ENCODE data around the gene TMEM163.
"Not testable (repeated sequence)": the region's sequence is repeated elsewhere in the genome, so short reads cannot be mapped to it uniquely, and the experiment has no call there.

Gene TMEM163

DNA sequence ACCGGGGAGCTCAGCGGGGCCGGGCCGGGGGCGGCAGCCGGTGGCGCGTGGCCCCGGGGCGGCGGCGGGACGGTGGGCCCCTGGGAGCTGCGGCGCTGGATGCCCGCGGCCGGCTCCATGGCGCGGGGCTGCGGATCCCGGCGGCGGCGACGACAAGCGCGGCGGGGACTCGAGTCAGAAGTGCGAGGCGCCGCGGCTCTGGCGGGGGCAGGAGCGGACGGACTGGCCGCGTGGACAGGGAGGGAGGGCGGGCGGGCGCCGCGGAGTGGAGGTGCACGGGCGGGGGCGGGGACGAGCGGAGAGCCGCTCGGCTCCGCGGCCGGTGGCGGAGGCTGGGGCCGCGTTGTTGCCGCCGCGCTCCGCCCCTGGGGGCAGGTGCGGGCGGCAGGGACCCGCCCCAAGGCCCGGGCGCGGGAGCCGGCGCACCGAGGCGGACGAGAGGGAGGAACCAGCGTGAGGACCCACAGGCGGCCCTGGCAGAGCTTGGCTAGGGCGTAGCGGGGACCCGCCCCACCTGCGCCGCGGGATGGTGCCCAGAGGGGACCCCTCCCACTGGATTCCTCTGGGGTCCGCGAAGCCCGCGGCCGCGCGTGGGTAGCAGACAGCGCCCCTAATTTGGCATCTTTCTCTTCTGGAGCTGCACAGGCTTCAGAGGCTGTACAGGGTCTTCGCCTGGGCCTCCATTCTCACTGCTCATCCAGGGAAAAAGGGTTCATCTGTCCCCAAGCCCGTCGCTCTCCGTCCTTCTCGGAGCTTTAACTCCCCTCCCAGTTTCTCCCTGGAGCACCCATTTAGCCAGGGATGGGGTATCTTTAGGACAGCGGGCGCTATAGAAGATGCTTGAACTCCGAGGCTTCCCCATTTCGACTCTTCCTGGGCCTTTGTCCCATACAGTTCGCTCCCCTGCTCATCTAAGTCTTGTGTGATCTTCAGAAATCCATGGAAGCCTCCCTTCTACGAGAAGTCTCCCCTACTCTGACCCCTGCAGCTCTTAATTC, at the start of gene TMEM163:
TMEM163 (minus strand) TSS at position 184 of the 998 bp plus-strand sequence.
- DNase-seq = no peak

DNA sequence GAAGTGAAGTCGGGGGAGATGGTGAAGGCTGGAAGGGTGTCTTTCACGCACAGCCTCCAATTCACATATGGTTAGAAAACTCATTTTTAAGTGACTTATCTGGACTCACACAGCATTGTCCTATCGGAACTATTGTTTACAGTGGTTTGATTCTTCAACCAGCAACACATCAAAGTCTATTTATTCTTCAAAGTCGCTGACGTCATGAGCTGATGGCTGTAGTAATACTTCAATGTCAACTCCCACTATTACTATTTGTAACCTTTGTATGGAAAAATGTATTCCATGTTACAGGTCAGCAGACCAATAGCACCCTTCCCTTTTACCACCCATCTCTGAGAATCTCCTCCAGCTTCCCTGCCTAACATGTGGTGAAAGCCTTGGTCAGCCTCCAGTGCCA, 47.8 kb upstream of the TMEM163 start:
- no peak for DNase-seq

DNA sequence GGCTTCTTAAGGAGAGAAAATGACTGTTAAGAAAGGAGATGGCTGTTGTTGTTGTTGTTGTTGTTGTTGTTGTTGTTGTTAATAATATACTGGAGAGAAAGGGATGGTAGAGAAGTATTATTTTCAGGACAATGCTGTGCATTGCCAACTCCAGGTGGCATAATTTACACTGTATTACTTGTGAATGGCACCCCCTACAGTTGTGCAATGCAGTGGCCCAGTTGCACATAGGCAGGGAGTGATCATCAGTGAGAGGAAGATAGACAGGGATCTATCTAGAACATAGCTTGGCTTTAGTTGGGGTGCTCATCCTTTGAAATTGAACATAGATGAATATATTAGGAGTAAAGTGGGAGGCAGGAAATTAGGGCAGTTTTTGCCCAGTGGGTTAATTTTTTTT, 47.2 kb upstream of the TMEM163 start:
- no peak for DNase-seq

DNA sequence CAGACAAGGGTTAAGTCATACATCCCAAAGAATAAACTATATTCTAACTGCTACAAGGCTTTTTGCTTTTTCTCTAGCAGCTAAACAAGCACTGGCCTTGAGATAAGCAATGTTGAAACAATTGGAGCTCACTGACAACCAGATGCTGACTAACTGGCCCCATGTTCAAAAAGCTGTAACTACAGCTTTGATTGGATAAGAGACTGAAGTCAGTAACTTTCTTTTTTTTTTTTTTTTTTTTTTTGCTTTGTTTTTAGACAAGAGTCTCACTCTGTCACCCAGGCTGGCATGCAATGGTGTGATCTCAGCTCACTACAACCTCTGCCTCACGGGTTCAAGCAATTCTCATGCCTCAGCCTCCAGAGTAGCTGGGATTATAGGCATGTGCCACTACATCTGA, 45.4 kb upstream of the TMEM163 start:
- no peak for DNase-seq

DNA sequence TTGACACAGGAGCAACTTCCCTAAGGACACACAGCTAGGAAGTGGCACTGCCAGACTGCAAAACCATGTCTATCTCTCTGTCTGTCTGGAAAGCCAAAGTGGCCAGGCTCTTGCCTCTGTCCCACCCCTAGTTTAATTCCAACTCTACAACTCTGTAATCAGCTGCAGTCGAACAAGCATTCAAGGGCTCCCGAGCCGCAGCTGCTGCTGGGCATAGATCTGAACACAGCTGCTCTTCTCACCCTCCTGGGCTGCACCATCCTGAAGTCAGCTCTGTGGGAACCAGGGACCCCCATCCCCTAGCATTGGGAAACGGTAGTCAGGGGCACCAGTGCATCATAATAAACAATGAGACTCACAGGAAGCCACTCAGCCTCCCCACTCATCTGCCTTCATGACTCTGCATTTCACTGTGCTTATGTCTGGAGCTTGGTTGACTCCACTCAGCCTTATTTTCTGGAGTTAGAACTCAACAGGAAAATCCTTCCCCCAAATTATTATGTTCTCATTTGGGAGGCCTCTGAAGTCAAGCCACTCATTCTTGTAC, 44.4 kb upstream of the TMEM163 start:
- no peak for DNase-seq

DNA sequence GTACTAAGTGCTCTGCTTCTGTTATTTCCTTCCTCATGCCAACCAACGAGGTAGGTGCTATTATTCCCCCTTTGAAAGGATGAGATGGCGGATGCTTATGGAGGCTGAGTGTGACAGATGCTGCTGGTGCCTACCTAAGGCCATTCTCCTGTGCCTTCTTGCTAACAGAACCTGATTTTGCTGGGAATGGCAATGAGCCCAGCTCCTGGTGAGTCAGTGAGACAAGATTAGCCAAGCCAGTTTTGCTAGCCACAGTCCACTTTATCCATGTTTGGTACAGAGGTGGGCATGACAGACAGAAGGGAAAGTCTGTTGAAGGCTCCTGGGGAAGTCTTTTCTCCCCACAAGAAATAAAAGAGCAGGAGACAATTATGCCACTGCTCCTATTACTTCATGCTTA, 43.7 kb upstream of the TMEM163 start:
- no peak for DNase-seq

DNA sequence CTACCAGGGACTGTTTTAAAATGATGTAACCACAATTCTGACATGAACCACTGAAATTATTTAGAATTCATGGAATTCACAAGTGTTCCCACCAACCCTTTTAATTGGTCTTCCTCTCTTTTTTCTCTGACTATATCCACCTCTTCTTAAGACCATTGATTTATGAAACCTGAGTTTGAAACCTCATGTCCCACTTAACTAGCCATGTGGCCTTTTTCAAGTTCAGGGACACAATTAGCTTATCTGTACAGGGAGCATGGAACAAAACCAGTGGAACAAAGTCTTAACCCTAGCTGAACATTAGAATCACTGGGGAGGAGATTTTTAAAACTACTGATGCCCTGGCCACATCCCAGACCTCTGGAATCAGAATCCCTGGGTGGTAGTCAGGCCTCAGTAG, 41.6 kb upstream of the TMEM163 start:
- no peak for DNase-seq

DNA sequence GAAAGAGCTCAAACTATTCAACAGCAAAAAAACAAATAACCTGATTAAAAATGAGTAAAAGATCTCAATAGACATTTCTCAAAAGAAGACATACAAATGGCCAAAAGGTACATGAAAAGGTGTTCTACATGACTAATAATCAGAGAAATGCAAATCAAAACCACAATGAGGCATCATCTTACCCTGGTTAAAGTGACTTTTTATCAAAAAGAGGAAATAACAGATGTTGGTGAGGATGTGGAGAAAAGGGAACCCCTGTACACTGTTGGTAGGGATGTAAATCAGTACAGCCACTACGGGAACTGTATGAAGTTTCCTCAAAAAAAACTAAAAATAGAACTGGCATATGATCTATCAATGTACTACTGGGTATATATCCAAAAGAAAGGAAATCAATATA, 39.8 kb upstream of the TMEM163 start:
- DNase-seq = no peak

DNA sequence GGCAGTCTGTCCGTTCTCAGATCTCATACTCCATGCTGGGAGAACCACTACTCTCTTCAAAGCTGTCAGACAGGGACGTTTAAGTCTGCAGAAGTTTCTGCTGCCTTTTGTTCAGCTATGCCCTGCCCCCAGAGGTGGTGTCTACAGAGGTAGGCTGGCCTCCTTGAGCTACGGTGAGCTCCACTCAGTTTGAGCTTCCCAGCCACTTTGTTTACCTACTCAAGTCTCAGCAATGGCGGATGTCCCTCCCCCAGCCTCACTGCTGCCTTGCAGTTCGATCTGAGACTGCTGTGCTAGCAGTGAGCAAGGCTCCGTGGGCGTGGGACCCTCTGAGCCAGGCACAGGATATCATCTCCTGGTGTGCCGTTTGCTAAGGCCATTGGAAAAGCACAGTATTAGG, 33.2 kb upstream of the TMEM163 start:
- not testable (repeated sequence) for DNase-seq

DNA sequence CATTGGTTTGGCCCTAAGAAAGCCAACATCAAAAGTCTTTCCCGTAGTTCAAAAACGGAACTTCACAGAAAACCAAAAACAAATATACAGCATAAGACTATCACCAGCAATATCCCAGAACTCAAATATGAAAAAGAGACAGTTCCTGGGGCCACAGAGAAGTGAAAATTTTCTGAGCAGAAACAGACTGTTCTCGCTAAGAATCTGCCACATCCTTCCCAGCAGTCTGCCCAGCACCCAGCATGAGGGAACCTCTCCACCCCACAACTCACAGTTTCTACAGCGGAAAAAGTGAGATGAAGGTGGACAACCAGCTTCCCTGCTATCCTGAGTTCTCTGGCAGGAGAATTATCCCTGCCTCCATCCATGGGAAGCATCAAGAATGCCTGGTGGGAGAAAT, 26.7 kb upstream of the TMEM163 start:
- no peak for DNase-seq

DNA sequence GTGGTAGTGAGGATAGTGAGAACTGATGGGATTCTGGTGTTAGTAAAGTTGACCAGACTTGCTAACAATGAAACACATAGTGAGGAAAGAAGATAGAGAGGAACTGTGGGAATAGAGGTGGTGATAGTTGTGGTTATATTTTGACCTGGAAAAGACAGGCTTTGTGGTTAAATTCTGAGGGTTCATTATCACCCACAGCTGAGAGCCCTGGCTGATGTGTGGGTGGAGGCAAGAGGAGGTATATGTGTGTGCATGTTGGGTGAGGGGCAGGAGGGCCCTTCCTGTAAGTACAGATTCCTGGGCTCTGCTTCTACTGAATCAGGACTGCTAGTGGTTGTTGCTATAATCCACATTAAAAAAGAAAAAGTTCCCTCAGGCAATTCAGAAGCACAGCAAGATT, 26.2 kb upstream of the TMEM163 start:
- no peak for DNase-seq

DNA sequence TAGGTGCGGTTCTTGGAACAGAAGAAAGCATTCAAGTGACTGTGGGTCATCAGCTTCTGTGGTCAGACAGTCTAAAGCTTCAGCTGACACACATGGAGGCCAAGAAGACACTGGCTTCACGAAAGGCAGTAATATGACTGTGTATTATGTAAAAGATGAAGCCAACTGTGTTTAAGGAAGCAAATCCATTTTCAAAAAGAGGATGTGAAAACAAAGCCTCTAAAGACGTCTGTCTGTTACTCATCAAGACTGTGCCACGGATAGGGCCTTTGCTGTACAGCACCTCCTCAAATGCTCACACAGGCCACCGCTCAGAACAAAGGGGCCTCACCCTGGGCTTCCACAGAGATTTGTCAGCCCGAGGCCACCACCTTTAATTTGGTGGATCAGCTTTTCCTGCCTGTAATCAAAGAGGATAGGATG, 21.1 kb upstream of the TMEM163 start:
- DNase-seq = no peak

DNA sequence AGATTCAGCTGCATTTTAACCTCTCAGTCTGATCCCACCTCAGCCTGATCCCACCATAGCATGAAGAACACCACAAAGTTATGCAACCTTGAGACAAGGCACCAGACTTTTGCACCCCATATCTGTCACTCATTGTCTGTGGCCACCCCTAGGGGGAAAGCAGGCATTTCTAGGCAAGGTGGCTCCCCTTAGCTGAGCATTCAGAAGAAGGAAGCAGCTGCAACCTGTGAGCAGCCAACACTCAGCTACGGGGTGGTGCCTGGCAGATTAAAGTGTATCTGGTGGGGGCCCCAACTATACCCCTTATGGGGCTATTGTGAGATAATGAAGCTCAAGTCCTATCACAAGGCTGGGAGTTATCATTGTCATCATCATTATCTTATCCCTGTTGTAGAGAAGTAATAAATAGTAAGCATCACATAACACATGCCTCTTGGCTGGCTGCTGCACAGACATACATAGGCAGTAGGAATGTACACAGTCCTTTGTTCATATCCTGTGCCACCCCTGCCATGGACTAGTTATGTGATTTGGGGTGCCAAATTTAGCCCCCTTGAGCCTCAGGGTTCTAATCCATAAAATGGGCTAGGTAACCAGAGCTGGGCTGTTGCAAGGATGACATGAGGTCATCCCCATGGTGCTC, 20.6 kb upstream of the TMEM163 start:
- DNase-seq = no peak

DNA sequence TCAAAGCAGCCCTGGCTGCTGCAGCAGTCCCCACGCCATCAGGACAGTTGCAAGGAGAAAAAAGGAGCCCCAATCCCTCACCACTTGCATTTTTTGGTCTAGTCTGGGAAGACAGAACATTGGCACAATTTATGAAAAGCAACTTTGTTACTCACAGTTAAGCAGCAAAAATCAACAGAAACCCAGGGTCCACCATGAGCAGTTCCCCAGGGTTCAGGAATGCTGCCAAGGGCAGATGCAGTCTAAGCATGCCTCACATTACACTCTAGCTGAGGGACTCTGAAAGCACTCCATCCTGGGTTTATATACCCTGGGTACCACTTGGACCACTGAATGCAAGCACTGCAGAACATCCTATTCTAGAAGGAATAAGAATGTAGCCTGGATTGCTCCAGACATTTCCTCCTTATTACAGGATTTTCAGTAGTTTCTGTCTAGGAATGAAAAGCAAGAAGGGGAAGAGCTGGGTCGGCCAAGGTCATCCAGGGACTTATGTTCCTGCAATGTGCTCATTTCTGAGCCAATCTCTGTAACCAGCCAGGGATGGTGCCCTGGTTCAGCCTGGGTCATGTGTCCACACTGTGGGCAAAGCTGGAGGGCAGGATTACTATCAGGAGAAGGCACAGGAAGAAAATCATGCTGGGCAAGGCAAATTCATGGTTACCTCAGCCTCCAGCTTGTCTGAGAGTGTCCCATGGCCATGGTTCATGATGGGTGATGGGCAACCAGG, 19.5 kb upstream of the TMEM163 start:
- no peak for DNase-seq

DNA sequence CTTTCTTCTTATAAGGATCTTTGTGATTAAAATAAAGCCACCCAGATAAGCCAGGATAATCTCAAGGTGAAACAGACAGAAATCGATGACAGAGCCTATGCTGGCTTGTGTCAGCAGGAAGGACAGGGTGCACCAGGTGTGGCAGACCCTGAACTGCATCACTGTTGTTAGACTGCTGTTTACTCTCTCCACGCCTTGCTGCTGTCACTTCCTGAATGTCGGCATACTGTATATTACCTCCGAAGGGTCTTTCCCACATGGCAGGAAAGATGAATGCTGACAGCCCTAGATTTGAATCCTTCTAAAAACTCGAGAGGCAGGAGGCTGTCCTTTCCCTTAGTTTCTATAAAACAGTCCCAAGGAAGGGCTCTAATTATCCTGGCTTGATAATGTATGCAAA, 18.9 kb upstream of the TMEM163 start:
- no peak for DNase-seq

DNA sequence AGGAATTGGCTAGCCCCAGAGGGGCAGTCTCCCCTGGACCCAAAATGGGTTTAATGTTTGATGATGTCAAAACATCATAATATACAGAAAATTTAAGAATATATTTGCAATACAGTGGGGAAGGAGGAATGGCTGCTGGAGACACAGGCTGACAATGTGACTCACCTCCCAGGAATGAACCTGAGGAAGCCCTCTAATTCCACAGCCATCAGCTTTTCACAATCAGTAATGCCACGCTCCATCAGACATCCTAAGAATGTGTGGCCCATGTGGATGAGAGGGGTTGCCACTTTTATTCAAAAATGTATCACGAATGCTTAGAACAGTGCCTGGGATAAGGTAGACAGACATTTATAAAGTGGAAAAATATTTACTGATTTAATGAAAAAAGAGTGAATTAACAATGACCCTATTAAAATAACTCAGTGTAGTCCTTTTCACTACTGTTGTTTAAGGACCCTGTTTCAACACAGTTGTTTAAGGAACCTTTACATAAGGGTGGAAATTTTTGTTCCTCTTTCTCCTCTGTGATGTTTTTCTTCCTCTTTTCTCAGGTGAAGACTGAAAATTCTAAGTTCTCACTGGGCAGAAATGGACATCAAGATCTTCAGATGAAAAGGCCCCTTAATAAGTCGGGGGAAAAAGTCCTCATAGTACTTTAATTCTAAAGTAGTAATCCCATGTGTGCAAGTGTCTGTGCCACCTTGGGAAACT, 17.5 kb upstream of the TMEM163 start:
- peak; percentile 29 for DNase-seq

DNA sequence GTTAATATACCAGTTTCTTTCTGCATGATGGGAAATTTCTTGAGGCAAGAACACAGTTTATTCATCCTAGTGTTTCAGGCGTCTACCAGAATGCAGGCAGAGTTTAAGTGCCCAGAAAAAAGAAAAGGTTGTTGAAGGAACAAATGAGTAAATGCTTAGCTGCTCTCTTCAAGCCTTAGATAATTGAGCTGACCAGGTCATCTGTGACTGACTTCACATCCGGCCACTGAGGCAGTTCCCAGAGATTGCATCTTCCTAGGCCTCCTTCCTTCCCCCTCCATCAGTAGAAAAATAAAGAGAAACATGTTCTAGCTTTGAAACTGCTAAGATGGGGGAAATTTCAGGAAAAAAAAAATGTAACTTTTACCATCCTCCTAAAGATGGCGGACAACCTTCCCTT, 9.4 kb upstream of the TMEM163 start:
- DNase-seq = no peak

DNA sequence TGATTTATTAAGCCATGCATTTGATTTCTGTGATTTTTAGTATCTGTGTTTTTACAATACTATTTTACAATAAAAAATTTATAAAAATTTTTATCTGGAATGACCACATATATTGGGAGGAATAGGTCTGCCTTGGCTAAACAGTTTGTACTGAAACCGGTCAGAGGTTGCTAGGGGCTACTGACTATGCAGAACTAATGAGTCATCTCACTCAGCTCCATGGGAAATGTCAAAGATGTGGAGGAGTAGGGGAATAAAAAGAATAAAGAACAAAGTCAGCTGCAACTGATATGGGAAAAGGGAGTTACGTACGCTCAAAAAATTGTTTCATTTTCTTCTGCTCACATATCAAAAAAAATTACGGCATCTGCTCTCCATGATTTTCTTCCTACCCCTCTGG, 8.6 kb upstream of the TMEM163 start:
- DNase-seq = no peak

DNA sequence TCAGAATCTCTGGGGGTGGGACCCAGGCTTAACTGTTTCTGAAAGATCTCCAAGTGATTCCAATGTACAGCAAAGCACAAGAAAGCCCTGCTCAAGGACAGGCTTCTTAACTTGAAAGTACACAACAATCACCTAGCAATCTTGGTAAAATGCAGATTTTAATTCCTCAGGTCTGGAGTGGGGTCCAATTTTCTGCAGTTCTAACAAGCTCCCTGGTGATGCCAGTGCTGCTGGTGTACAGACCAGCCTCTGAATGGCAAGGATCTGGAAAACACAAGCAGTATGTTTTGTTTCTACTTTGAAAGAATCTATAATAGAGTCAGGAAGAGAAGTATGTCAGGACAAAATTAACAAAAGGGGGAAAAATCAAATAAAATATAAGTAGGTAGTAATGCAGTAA, 7.8 kb upstream of the TMEM163 start:
- DNase-seq = no peak

DNA sequence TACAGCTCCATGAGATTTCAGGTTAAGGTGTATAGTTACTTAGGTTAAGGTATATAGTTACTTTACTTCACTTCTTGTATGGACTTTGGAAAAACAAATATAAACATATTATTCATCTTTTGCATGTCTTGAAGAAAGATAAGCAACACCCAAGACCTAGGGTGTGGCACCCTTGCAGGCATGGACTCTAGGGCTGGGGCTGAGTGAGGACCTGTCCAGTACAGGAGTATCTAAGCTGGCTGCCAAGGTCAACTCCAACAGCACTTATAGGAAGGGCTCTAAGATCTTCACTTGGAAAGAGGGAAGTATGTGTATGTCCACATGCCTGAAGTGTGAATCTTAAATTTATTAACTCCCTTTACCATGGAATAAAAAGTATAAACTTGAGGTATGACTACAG, 7.1 kb upstream of the TMEM163 start:
- no peak for DNase-seq

DNA sequence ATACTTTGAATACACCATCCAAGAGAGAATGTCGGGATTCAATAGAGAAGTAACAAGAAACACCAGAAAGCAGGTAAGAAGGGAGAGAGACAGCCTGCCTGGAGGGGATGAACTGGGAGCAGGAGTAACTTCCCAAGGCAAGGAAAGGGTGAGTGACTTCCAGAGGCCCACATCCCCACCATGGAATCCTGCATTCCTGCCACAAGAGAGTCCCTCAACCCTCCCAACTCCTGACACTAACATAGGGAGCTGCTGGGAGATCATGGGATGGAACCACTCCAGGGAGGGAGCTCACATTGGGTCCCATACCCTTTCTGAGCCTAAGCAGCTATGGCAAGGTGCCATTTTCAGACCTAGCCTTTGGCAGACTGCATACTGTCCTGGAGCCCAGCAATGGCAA, 5.5 kb upstream of the TMEM163 start:
- DNase-seq = no peak

DNA sequence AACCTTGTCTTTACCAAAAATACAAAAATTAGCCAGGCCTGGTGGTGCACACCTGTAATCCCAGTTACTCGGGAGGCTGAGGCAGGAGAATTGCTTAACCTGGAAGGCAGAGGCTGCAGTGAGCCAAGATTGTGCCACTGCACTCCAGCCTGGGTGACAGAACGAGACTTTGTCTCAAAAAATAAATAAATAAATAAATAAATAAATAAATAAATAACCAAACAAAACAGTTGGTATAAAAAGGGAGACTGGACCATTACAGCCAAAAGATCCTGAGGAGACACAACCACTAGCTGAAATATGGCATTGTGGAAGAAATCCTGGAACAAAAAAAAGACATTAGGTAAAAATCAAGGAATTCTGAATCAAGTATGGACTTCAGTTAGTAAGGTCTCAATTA, 4.9 kb upstream of the TMEM163 start:
- not testable (repeated sequence) for DNase-seq

DNA sequence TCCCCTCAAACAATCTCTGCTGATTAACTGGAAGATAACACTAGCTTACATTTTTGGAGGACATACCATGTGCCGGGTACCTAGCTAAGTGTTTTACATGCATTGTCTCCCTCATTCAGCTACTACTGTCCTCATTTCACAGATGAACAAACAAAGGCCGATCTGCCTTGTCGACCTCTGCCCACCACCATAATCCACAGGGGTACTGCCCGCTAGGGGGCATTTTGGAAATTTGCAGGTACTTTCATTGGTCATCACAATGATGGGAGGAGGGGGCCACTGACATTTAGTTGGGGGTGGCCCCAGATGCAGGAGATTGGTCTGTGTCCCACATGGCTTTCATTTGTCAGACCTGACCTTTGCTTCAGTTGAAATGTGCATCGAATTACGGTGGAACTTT, 3.9 kb upstream of the TMEM163 start:
- no peak for DNase-seq

Measured in GF-D8 (cell line).